CD14-positive monocyte (primary cell): Measurements from ENCODE around the gene SF1. TPM values are rescaled to one million over a fixed set of nuclear protein-coding genes. Genes with fewer than 3 reads are reported as not detected.
A peak's percentile ranks its signal among the peaks of the same experiment; 100 is the strongest.

Source experiments
- DNase-seq, 3 donors: peaks; one replicate each; pipeline ENCODE4 v3.0.0-alpha.2; 2011 to 2022
- H2AFZ ChIP-seq: 2 replicates; pipeline ENCODE4 v1.6.0; 2012; ENCODE audit warnings: mild to moderate bottlenecking, low read depth, low read length, inconsistent platforms; ENCODE audit not compliant: insufficient read depth, poor library complexity, severe bottlenecking
- H3K27ac ChIP-seq, 2 donors: 1 replicate in 1 of 2; 2 replicates in 1 of 2; pipeline ENCODE4 v1.5.1; 2012 to 2013; ENCODE audit warnings: low read length in 2 of 2, control low read depth in 1 of 2, inconsistent platforms in 1 of 2, low read depth in 1 of 2, mild to moderate bottlenecking in 1 of 2
- H3K27me3 ChIP-seq, 2 donors: one replicate each; pipeline versions ENCODE4 v1.6.0 to v1.6.1; 2011 to 2013; ENCODE audit warnings: low read length in 2 of 2; ENCODE audit not compliant: control insufficient read depth in 2 of 2, insufficient read depth in 2 of 2
- H3K36me3 ChIP-seq, 2 donors: replicated peaks in 1 of 2; 1 replicate in 1 of 2; 2 replicates in 1 of 2; pipeline versions ENCODE4 v1.5.1 to v1.6.1; 2012 to 2013; ENCODE audit warnings: low read length in 2 of 2, control low read depth in 1 of 2, inconsistent platforms in 1 of 2, mild to moderate bottlenecking in 1 of 2; ENCODE audit not compliant: insufficient read depth in 2 of 2, control insufficient read depth in 1 of 2
- H3K4me1 ChIP-seq, 2 donors: 1 replicate in 1 of 2; 2 replicates in 1 of 2; pipeline versions ENCODE4 v1.5.1 to v1.6.1; 2012 to 2013; ENCODE audit warnings: low read length in 2 of 2, control low read depth in 1 of 2, inconsistent platforms in 1 of 2, mild to moderate bottlenecking in 1 of 2, moderate library complexity in 1 of 2; ENCODE audit not compliant: insufficient read depth in 2 of 2, control insufficient read depth in 1 of 2
- H3K4me2 ChIP-seq: replicated peaks from 2 replicates; pipeline ENCODE3; 2012; ENCODE audit warnings: low read length, moderate library complexity, mild to moderate bottlenecking; ENCODE audit not compliant: poor library complexity, severe bottlenecking; ENCODE audit errors: extremely low read depth
- H3K4me3 ChIP-seq, 3 experiments: fragments of 200-600 bp in 1 of 3; sonication (generic) in 1 of 3; replicated peaks in 1 of 3; 1 replicate in 2 of 3; 2 replicates in 1 of 3; pipeline ENCODE4 v1.5.1; 2011 to 2013; ENCODE audit warnings: low read length in 3 of 3, mild to moderate bottlenecking in 3 of 3, control low read depth in 2 of 3, low read depth in 2 of 3, inconsistent platforms in 1 of 3, moderate library complexity in 1 of 3
- H3K79me2 ChIP-seq: 2 replicates; pipeline ENCODE4 v1.6.0; 2012; ENCODE audit warnings: mild to moderate bottlenecking, control low read depth, inconsistent platforms, low read length, moderate library complexity; ENCODE audit not compliant: insufficient read depth
- H3K9ac ChIP-seq: 2 replicates; pipeline ENCODE4 v1.6.0; 2017; ENCODE audit warnings: low read length, mild to moderate bottlenecking; ENCODE audit not compliant: insufficient read depth, poor library complexity, severe bottlenecking
- H3K9me3 ChIP-seq, 2 donors: replicated peaks in 1 of 2; 1 replicate in 1 of 2; 2 replicates in 1 of 2; pipeline versions ENCODE4 v1.5.1 to v1.6.1; 2012 to 2013; ENCODE audit warnings: low read length in 2 of 2, control low read depth in 1 of 2; ENCODE audit not compliant: control insufficient read depth in 1 of 2, insufficient read depth in 1 of 2
- H4K20me1 ChIP-seq: 2 replicates; pipeline ENCODE4 v1.6.0; 2012; ENCODE audit warnings: mild to moderate bottlenecking, low read length, control low read depth, moderate library complexity; ENCODE audit not compliant: insufficient read depth
- H3K27ac Mint-ChIP-seq, 7 donors: one replicate each; pipeline ENCODE4 v1.8.0; 2020; ENCODE audit warnings: mild to moderate bottlenecking in 7 of 7, mixed read lengths in 7 of 7, moderate library complexity in 6 of 7, inconsistent platforms in 2 of 7
- H3K27me3 Mint-ChIP-seq, 3 donors: one replicate each; pipeline ENCODE4 v1.8.0; 2021 to 2022; ENCODE audit warnings: low read depth in 3 of 3, mild to moderate bottlenecking in 3 of 3, mixed read lengths in 3 of 3, moderate library complexity in 3 of 3, inconsistent platforms in 1 of 3
- H3K36me3 Mint-ChIP-seq, 2 donors: one replicate each; pipeline ENCODE4 v1.8.0; 2020; ENCODE audit warnings: mixed read lengths in 2 of 2, inconsistent platforms in 1 of 2, mild to moderate bottlenecking in 1 of 2
- H3K4me1 Mint-ChIP-seq: one replicate; pipeline ENCODE4 v1.8.0; 2020; ENCODE audit warnings: mild to moderate bottlenecking, mixed read lengths
- H3K4me3 Mint-ChIP-seq, 2 donors: one replicate each; pipeline ENCODE4 v1.8.0; 2020; ENCODE audit warnings: mild to moderate bottlenecking in 2 of 2, mixed read lengths in 2 of 2, moderate library complexity in 1 of 2
- H3K9me3 Mint-ChIP-seq, 7 donors: one replicate each; pipeline ENCODE4 v1.8.0; 2020 to 2022; ENCODE audit warnings: mixed read lengths in 7 of 7, mild to moderate bottlenecking in 6 of 7, moderate library complexity in 6 of 7, inconsistent platforms in 2 of 7
- WGBS: methylation state at CpG from one replicate; pipeline ENCODE4 v1.1.5; 2013; ENCODE audit warnings: missing lambda C conversion rate; ENCODE audit not compliant: insufficient coverage; 5-methylcytosine and 5-hydroxymethylcytosine counted together
- intact Hi-C, 2 donors: fragments of 100-400 bp; cut with micrococcal nuclease; formaldehyde crosslinking; loops; one replicate each; pipeline versions ENCODE4 v1.15.0 to v1.15.1; 2023
- polyA plus RNA-seq, 3 donors: library from polyadenylated mRNA; depleted of rRNA in 1 of 3; unstranded in 2 of 3; stranded (reverse) in 1 of 3; fragments of 300-500 nt in 2 of 3; fragments of >200 nt in 1 of 3; fragmentation: Illumina TruSeq in 2 of 3; gene quantifications; 1 replicate in 2 of 3; 2 replicates in 1 of 3; pipeline ENCODE4 v1.2.3, GENCODE V29; 2012 to 2021
- TF ChIP-seq, protein P1 (sequence below): fragments of 200-600 bp; IDR thresholded peaks from one replicate; pipeline ENCODE4 v1.8.0; 2022; ENCODE audit warnings: antibody characterized with exemption, mild to moderate bottlenecking

Gene SF1
- polyA plus RNA-seq, 3 donors, result 31.6 to 302 (median 47.7) TPM

DNA sequence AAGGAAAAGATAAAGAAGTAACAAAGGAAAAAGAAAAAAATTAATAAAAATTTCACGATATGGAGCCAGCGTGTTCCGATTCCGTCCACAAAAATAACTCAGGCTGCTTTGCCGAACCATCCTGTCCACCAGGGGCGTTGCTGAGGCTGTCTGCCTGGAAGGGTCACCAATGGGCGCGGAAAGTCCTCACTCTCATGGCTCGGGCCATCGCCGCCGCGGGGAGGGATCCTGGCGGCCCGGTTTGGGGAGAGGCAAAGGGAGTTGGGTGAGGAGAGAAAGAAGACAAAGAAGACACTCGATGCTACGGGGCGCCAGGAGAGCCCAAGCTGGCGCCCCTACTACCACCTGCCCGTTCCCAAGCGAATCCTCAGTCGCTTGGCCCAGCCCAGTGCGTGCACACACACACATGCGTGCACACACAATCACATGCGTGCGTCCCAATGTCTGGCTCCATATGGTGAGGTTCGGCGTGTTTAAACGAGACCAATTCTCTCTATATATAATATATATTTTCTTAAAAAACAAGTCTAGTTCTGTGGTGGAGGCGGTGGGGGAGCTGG lies 13.0 kb downstream of the SF1 start:
- Histone ChIP-seq H4K20me1 (peaks cover 93% of the 10 kb centered on the region), H3K9me3 (no peaks in the 10 kb centered on the region), H3K27ac (no peak overlapping the region), H3K4me2 (no peak overlapping the region), H3K36me3 (peaks cover 79 to 84% of the 10 kb centered on the region in 2 donors), H3K9ac (no peak overlapping the region), H3K79me2 (peaks cover 48% of the 10 kb centered on the region), H2AFZ (no peak overlapping the region), H3K4me1 (peaks cover 0 to 26% of the 10 kb centered on the region in 2 donors), H3K4me3 (no peak overlapping the region), H3K27me3 (no peaks in the 10 kb centered on the region)
- Mint-ChIP-seq H3K4me3 (no peak overlapping the region), H3K27me3 (peaks cover 0 to 5% (median 3%) of the 10 kb centered on the region in 3 donors), H3K27ac (peak overlapping the region in 1 of 7 donors; percentile 62), H3K36me3 (peaks cover 74 to 88% of the 10 kb centered on the region in 2 donors), H3K4me1 (peaks cover 38% of the 10 kb centered on the region), H3K9me3 (no peaks in the 10 kb centered on the region)
- no peak for DNase-seq
- TF ChIP-seq, protein P1, sequence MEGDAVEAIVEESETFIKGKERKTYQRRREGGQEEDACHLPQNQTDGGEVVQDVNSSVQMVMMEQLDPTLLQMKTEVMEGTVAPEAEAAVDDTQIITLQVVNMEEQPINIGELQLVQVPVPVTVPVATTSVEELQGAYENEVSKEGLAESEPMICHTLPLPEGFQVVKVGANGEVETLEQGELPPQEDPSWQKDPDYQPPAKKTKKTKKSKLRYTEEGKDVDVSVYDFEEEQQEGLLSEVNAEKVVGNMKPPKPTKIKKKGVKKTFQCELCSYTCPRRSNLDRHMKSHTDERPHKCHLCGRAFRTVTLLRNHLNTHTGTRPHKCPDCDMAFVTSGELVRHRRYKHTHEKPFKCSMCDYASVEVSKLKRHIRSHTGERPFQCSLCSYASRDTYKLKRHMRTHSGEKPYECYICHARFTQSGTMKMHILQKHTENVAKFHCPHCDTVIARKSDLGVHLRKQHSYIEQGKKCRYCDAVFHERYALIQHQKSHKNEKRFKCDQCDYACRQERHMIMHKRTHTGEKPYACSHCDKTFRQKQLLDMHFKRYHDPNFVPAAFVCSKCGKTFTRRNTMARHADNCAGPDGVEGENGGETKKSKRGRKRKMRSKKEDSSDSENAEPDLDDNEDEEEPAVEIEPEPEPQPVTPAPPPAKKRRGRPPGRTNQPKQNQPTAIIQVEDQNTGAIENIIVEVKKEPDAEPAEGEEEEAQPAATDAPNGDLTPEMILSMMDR, result peak; percentile 13
- 92% methylated on average over 15 of the region's 30 CpGs for WGBS
- intact Hi-C loops, result no loop called here

DNA sequence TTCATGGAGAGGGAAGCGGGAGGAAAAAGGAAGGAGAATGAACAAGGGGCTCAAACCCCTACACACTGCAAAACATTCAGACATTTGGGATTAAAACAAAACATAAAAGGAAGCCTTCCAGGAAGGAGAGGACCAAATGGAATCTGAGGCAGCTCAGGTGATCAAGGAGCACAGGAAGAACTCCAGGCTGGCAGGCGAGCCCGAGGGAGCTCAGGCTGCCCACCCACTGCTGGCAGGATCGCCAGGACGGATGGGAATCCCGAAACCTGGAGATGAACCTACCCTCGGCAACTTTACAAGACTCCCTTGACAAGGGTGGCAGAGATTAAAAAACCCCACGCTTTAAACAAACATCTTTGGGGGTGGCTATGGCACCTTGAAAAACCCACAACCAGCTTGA lies 13.6 kb downstream of the SF1 start:
- Histone ChIP-seq H3K4me3 (no peak overlapping the region), H3K36me3 (peaks cover 73 to 78% of the 10 kb centered on the region in 2 donors), H4K20me1 (peaks cover 93% of the 10 kb centered on the region), H3K27me3 (no peaks in the 10 kb centered on the region), H3K4me1 (peaks cover 0 to 26% of the 10 kb centered on the region in 2 donors), H3K4me2 (no peak overlapping the region), H3K9ac (no peak overlapping the region), H3K79me2 (peaks cover 42% of the 10 kb centered on the region), H3K9me3 (no peaks in the 10 kb centered on the region), H3K27ac (no peak overlapping the region), H2AFZ (no peak overlapping the region)
- Mint-ChIP-seq H3K27me3 (peaks cover 0 to 6% (median 3%) of the 10 kb centered on the region in 3 donors), H3K4me3 (no peak overlapping the region), H3K27ac (peak overlapping the region in 3 of 7 donors; percentile 63 to 80 (median 65)), H3K36me3 (peaks cover 67 to 82% of the 10 kb centered on the region in 2 donors), H3K4me1 (peaks cover 41% of the 10 kb centered on the region), H3K9me3 (no peaks in the 10 kb centered on the region)
- no peak for DNase-seq
- 94% methylated on average over 2 of the region's 8 CpGs for WGBS
- TF ChIP-seq, protein P1, result no peak
- intact Hi-C loops, result no loop called here
